Nucleus accumbens (tissue), 56 donors: Measurements from ENCODE around the gene LLCFC1.

ENCODE experiments used
- DNase-seq, 56 donors: peaks; one replicate each; lab custom pipeline; 2025; lab: John Stamatoyannopoulos, UW

LLCFC1 gene

GRCh38 chr7:142939226-142939910, at the start of gene LLCFC1:
TSS of gene LLCFC1 (plus strand) at chr7:142939484. CDS start at chr7:142939622, 138 bp downstream.
- no peak for DNase-seq

DNA sequence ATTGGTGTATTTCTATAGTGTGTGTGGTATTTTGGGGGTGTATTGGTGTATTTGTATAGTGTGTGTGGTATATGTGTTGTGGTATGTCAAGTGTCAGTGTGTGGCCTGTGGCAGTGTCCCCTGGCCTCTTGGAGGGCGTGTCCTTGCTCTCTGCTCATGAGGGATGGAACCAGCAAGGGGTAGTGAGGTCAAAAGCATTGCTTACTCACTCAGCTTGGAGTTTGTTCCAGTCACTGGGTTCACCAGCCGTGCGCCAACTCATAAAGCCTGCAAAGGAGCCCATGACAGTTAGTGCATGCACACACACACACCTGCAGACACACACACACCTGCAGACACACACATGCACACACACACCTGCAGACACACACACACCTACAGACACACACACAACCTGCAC, 49.5 kb upstream of the LLCFC1 start:
- no peak for DNase-seq

DNA sequence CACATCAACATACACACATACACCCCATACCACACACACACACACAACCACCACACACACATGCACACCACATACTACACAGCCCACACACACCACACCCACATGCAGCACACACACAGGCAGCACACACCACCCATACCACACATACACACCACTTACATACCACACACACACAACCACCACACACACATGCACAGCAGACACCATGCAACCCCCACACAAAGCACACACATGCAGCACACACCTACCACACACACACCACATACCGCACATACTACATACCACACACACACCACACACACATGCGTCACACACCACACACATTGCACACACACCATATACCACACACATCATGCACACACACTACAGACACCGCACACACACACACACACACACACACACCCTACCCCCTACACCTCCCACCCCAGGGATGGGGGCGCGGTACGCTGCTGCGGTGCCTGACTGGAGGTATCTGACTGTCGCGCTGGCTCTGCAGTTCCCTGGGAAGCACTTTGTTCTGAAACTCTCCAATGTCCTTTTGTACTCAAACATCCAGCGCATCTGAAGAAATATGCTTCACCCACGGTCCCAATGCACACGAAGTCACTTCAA, 48.3 kb upstream of the LLCFC1 start:
- no peak for DNase-seq

DNA sequence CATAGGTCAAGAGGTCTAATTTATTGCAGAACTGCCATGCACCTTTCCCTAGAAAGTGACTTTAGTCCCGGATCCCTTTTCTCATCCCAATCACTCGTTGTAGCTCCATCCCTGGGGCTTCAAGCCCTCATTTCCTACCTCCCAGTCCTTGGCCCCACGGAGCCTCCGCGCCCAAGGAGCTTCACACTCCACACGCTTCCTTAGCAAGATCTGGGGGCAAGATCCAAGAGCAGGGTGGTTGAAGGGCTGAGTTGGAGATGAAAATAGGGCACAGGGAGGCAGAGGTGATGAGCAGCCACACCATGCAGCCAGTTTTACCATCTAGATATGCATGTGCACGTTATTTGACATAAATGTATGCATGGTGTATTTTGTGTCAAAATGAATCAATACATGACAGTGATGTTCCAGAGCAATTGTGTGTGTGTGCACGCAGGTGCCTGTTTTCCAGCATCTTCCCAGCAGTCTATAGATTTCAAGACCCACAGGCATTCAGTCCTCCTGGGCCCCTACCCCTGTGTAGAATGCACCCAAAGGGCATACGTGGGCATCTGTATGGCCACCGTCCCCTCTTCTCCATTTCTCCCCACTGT, 47.7 kb upstream of the LLCFC1 start:
- DNase-seq, result no peak

- no peak for DNase-seq
Observed at GRCh38 chr7:142892951-142893350, 46.3 kb upstream of the LLCFC1 start.

DNA sequence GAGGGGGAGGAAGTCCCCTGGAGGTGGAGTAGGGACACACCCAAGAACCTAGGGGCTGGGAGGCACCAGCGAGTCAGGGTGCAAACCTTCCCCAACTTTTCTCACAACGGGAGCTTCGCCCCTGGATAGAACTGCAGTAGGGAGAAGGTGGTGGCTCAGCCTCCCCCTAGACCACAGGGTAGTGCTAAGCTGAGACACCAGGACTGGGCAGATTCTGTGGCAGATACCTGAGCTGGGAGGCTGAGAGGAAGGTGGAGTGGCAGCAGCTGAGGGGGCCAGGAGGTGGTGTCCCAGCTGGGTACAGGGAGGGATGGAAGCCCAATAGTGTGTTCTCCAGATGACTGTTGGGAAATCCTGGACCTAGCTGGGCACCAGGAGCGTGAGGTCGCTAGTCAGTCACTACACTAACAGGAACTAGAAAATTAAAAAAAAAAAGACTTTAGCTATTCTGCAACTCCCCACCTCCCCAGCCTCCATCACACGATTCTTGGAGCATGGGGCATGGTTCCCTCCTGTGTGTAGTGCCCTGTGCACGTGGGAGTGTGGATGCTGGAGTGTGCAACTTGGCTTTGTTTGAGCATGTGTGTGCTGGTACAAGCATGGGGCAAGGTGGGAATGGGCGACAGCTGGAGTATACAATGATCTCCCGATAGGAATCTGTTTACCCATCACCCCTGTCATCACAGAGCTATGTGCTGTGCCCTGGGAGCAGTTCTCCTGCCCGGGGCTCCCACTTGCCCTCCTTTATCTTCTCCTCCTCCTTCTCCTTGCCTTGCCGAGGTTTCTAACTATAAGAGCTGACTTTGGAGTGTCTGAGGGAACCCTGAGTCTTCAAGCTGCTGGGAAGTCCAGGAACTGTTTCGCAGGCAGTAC, 44.9 kb upstream of the LLCFC1 start:
- no peak for DNase-seq

GRCh38 chr7:142894985-142895593, 44.2 kb upstream of the LLCFC1 start:
- DNase-seq, result no peak

DNA sequence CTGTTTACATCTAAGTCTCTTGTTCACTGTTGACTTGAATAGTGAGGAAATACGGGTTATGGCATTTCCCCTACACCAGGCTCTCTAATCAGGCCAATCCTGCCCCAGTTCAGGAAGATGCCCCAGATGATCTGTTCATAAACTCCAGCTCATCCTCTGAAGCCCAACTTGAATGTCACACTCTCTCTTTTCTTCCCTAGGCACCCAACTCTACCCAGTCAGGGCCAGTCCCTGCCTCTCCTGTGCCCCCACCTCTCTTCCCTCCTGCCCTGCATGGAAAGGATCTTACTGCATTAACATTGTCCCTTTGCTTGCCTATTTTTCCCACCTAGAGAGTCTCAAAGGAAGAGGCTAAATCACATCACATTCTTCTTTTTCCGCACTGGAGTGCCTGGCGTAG, 43.1 kb upstream of the LLCFC1 start:
- DNase-seq, result no peak

GRCh38 chr7:142896741-142897379, 42.4 kb upstream of the LLCFC1 start:
- no peak for DNase-seq

GRCh38 chr7:142897691-142898090, 41.6 kb upstream of the LLCFC1 start:
- no peak for DNase-seq

DNA sequence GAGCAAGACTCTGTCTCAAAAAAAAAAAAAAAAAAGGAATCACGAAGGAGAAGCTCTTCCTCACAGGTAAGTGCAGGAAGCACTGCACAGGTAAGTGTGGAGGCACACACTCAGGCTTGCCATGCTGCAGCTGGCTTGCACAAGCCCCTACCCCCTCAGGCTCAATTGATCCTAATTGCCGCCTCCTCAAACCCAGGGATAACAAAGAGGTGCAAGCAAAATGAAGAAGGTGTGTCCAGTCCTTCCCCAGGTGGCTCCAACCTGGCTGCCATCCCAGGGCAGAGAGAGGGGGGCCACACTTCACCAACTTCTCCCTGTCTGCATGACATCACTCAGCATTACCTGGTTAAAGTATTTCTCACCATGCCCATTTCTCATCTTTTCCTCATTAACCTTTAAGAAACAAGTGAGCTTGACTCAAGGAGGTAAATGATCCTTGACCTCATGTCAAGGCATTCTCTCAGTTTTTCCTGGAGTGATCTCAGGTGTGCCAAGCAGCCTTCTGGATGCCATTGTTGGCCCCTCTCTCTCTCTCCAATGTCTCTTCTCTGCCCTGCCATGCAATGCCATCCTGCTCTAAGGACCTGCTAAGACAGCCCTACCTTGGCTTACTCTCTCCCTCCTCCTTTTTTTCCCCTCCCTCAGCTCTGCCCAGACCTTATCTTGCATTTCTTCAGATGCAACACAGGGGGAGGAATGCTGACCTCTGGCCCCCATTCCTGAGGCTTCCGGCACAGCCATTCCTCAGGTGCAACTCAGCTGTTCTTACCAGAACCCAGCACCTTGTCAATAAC, 40.7 kb upstream of the LLCFC1 start:
- no peak for DNase-seq

DNA sequence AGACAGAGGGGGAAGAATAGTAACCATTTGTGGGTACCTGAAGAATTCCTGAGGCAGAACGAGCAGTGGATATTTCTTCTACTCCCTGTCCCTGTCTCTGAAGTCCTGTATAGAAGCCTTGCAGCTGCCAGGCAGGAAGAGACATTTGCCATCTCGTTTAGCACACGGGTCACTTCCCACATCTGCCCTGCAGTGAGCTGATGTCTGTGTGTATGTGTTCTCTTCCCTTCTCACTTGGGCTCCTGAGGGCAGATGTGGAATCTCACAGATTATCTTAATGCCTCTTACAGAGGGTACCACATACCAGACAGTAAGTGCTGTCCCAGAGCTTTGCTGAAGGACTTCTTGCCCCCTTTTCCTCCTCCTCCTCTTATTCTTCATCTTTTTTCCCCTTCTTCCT, 39.6 kb upstream of the LLCFC1 start:
- no peak for DNase-seq

DNA sequence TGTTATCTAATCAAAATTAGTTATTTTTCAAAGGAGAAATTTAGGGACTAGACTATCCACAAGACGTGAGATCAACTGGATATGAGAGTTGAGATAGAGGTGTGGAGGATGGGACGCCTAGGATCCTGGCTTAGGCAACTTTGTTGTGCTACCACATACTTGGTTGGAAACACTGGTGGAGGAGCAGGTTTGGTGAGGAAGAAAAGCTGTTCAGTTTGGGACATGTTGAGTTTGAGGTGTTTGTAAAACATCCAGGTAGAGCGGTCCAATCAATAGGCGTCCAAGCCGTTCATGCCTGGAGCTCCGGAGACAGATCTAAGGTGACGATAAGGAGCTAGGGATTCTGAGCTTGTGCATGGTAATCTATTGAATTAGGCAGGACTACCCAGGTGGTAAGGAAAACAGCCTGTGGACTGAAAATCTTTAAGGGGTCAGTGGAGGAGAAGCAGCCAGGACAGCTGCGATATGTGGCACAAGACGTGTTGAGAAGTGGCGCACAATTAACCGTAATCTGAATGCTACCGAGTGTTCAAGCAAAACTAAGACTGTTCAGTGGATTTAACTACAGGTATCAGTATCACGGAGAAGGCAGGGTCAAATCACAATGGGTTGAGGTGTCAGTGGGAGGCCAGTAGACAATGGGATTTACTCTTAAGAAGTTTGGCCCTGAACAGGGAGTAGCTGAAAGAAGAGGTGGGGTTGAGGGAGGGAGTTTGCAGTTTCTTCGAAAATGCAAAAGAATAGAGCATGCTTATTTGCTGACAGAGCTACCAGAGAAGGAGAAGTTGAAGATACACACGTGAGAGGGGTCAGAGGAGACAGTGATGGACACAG, 37.6 kb upstream of the LLCFC1 start:
- no peak for DNase-seq

GRCh38 chr7:142904128-142904527, 35.2 kb upstream of the LLCFC1 start:
- DNase-seq, result no peak

- DNase-seq, result no peak
Observed at GRCh38 chr7:142905759-142906158, 33.5 kb upstream of the LLCFC1 start.

GRCh38 chr7:142906643-142907042, 32.6 kb upstream of the LLCFC1 start:
- DNase-seq, result no peak

- no peak for DNase-seq
Observed at GRCh38 chr7:142908290-142908689, 31.0 kb upstream of the LLCFC1 start.
